ENCODE results near the gene CDHR5.
"Not testable (repeated sequence)": the region's sequence is repeated elsewhere in the genome, so short reads cannot be mapped to it uniquely, and the experiment has no call there.

CDHR5 gene

GRCh38 chr11:587978-588380 is 36.8 kb downstream of the CDHR5 start:
- peak; percentile 20 to 23 for DNase-seq (ENCODE audit: low read depth in 2 of 2)

- no peak for DNase-seq (ENCODE audit: low read depth in 2 of 2)
Measured at GRCh38 chr11:587546-587945, 37.2 kb downstream of the CDHR5 start.

GRCh38 chr11:586376-587316 is 38.1 kb downstream of the CDHR5 start:
- DNase-seq (ENCODE audit: low read depth in 2 of 2), result no peak

GRCh38 chr11:584287-584686 is 40.5 kb downstream of the CDHR5 start:
- DNase-seq (ENCODE audit: low read depth in 2 of 2), result no peak

- no peak for DNase-seq (ENCODE audit: low read depth in 2 of 2)
Measured at GRCh38 chr11:581752-582151, 43.0 kb downstream of the CDHR5 start.

GRCh38 chr11:581342-581741 is 43.4 kb downstream of the CDHR5 start:
- no peak for DNase-seq (ENCODE audit: low read depth in 2 of 2)

- no peak for DNase-seq (ENCODE audit: low read depth in 2 of 2)
Measured at GRCh38 chr11:579830-580601, 44.7 kb downstream of the CDHR5 start.

- DNase-seq (ENCODE audit: low read depth in 2 of 2), result no peak
Measured at GRCh38 chr11:578276-579035, 46.3 kb downstream of the CDHR5 start.

- no peak for DNase-seq (ENCODE audit: low read depth in 2 of 2)
Measured at GRCh38 chr11:577611-577894, 47.2 kb downstream of the CDHR5 start.

GRCh38 chr11:576811-577610 is 47.7 kb downstream of the CDHR5 start:
- no peak for DNase-seq (ENCODE audit: low read depth in 2 of 2)

GRCh38 chr11:575996-576768 is 48.6 kb downstream of the CDHR5 start, which contains the start of gene PHRF1:
TSS of gene PHRF1 (plus strand) at chr11:576470. CDS start at chr11:581513, 5,043 bp downstream.
- DNase-seq (ENCODE audit: low read depth in 2 of 2), result peak; percentile 88 to 95

GRCh38 chr11:575313-575995 is 49.3 kb downstream of the CDHR5 start:
- DNase-seq (ENCODE audit: low read depth in 2 of 2), result no peak

- no peak for DNase-seq (ENCODE audit: low read depth in 2 of 2)
Measured at GRCh38 chr11:574632-575312, 50.0 kb downstream of the CDHR5 start.

- DNase-seq (ENCODE audit: low read depth in 2 of 2), result not testable (repeated sequence)
Measured at GRCh38 chr11:574031-574570, 50.7 kb downstream of the CDHR5 start.

- no peak for DNase-seq (ENCODE audit: low read depth in 2 of 2)
Measured at GRCh38 chr11:573146-573759, 51.5 kb downstream of the CDHR5 start.

- DNase-seq (ENCODE audit: low read depth in 2 of 2), result no peak
Measured at GRCh38 chr11:571802-572185, 53.0 kb downstream of the CDHR5 start.

GRCh38 chr11:569158-569885 is 55.4 kb downstream of the CDHR5 start:
- no peak for DNase-seq (ENCODE audit: low read depth in 2 of 2)

Data from stimulated activated CD4-positive, alpha-beta T cell treated with anti-CD3 and anti-CD28 coated beads, Interleukin-1b, Interleukin-23, amount 100 ng/mL, for 1 hour (primary cell).